GM12872 (cell line): Measurements from ENCODE around the gene AGFG1.

Experiments
- CTCF ChIP-seq: IDR thresholded peaks from 3 replicates; pipeline ENCODE4 v1.5.1; 2011; ENCODE audit warnings: low read depth, mild to moderate bottlenecking, low read length, moderate library complexity; ENCODE audit not compliant: insufficient read depth

Gene AGFG1

GRCh38 chr2:227499627-227500300 lies 27.8 kb downstream of the AGFG1 start:
- TF ChIP-seq CTCF: no peak

- TF ChIP-seq CTCF: no peak
Measured at GRCh38 chr2:227500301-227500630, 28.3 kb downstream of the AGFG1 start.

GRCh38 chr2:227503433-227504406 lies 31.8 kb downstream of the AGFG1 start:
- no peak for TF ChIP-seq CTCF

- no peak for TF ChIP-seq CTCF
Measured at GRCh38 chr2:227504700-227505099, 32.7 kb downstream of the AGFG1 start.

- no peak for TF ChIP-seq CTCF
Measured at GRCh38 chr2:227506456-227506855, 34.5 kb downstream of the AGFG1 start.

- no peak for TF ChIP-seq CTCF
Measured at GRCh38 chr2:227507963-227508362, 36.0 kb downstream of the AGFG1 start.

- no peak for TF ChIP-seq CTCF
Measured at GRCh38 chr2:227509076-227509475, 37.1 kb downstream of the AGFG1 start.
